ENCODE measurements around the gene DBF4. TPM values are rescaled to one million over a fixed set of nuclear protein-coding genes. Genes with fewer than 3 reads are reported as not detected.
"Not testable (repeated sequence)": the region's sequence is repeated elsewhere in the genome, so short reads cannot be mapped to it uniquely, and the experiment has no call there.

DBF4 gene
- 8.6 and 25.5 TPM in 2 replicates for total RNA-seq

DNA sequence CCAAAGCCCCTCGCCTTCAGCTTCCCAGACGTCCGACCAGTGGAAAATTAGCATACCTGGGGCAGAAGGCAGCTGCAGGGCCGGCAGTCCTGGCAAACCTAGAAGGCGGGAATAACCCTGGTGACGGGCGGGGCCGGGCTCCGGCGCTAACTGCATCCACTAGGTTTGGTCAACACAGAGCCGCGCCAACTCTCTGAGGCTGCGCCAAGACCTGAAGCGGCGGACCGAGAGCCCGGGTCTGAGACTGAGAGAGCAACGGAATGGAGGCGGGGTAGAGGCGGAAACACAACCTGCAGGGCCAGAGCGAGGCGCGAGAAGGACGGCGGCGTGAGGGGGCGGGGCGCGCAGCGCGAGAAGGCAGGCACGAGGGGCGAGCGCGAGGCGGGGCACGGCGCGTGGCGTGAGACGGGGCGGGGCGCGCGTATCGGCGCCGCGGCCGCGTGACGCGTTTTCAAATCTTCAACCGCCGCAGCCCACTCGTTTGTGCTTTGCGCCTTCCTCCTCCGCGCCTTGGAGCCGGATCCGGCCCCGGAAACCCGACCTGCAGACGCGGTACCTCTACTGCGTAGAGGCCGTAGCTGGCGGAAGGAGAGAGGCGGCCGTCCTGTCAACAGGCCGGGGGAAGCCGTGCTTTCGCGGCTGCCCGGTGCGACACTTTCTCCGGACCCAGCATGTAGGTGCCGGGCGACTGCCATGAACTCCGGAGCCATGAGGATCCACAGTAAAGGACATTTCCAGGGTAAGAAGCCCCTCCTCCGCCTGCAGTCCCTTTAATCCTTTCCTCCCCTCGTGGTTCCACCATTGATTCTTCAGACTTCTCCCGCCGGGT, at the start of gene DBF4, which contains the start of gene SLC25A40:
DBF4 (plus strand) TSS at position 454 of the 829 bp plus-strand sequence; CDS start at position 694, 240 bp downstream.
SLC25A40 (minus strand) TSS at position 321 of the 829 bp plus-strand sequence. CDS start 17,633 bp downstream, outside the sequence.
- peak; percentile 88 for DNase-seq (ENCODE audit: low read depth)

DNA sequence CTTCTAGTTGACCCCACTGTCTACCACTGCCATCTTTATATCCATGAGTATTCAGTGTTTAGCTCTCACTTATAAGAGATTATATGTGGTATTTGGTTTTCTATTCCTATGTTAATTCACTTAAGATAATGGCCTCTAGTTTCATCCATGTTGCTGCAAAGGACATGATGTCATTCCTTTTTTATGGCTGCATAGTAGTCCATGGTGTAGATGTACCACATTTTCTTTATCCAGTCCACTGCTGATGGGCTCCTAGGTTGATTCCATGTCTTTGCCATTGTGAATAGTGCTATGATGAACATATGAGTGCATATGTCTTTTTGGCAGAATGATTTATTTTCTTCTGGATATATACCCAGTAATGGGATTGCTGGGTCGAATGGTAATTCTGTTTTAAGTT, 47.9 kb upstream of the DBF4 start:
- not testable (repeated sequence) for DNase-seq (ENCODE audit: low read depth)

DNA sequence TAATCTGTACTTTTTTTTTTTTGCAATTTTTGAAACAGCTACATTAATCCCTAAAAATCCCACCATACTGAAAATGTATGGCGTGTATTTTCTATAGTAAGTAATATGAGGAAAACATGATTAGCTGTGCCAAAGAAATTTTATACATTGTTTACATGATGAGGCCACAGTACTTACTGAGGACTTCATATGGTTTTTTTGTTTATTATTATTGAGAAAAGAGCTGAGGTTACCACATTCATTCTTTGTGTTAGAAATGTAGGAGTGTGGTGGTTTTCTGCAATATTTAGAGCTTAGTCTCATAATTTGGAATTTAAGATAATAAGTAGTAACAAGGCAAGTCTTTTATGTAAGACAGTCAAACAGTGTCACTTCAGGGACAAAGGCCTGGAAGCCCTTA, 45.2 kb upstream of the DBF4 start:
- DNase-seq (ENCODE audit: low read depth) = no peak

- no peak for DNase-seq (ENCODE audit: low read depth)
These were observed 43.2 kb upstream of the DBF4 start for GRCh38 chr7:87833130-87833529.

DNA sequence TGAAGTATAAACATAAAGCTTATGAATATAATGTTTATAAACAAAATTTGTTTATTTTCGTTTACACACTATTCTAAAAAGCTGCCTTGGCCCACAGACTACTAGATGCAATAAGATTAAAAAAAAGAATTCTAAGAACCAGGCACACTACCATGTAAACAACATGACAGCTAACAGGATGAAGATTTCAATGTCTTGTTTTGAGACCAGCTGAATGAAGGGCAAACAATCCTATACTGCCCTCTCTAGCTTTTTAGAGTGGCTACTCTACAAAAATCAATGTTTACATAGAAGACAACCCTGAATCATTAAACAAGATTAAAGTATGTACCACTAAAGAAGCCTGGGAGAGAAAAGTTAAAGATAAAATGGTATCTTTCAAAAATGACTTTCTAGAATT, 38.7 kb upstream of the DBF4 start:
- DNase-seq (ENCODE audit: low read depth) = no peak

- DNase-seq (ENCODE audit: low read depth) = no peak
These were observed 25.3 kb upstream of the DBF4 start for GRCh38 chr7:87850836-87851593.

DNA sequence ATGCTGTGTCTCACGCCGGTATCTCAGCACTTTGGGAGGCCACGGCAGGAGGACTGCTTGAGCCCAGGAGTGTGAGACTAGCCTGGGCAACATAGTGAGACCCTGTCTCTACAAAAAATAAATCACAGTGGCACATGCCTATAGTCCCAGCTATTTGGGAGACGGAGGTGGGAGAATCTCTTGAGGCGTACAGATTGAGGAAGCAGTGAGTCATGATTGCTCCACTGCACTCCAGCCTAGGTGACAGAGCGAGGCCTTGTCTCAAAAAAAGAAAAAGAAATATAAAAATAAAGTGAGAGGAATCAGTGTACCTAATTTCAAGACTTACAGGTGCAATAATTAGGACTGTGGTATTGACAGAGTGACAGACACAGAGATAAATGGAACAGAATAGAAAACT, 24.0 kb upstream of the DBF4 start:
- DNase-seq (ENCODE audit: low read depth) = no peak

- DNase-seq (ENCODE audit: low read depth) = peak; percentile 50
These were observed 22.9 kb upstream of the DBF4 start for GRCh38 chr7:87853237-87853864.

- no peak for DNase-seq (ENCODE audit: low read depth)
These were observed 17.7 kb upstream of the DBF4 start for GRCh38 chr7:87858417-87859100.

DNA sequence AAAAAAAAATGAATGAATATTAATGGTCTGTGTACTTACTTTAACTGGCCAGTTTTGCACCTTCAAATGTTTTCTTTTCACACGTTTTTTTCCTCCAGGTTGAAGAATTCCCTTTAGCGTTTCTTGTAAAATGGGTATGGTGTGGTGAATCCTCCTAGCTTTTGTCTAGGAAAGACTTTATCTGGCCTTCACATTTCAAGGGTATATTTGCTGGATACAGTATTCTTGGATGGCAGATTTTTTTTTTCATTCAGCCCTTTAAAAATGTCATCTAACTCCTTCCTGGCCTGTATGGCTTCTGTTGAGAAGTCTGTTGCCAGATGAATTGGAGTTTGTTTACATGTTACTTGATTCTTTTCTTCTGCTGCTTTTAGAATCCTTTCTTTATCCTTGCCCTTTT, 10.2 kb upstream of the DBF4 start:
- DNase-seq (ENCODE audit: low read depth) = no peak

- DNase-seq (ENCODE audit: low read depth) = not testable (repeated sequence)
These were observed 9.8 kb upstream of the DBF4 start for GRCh38 chr7:87866533-87866932.

- DNase-seq (ENCODE audit: low read depth) = no peak
These were observed 5.8 kb upstream of the DBF4 start for GRCh38 chr7:87870471-87870870.

GRCh38 chr7:87872346-87872745, 3.9 kb upstream of the DBF4 start:
- no peak for DNase-seq (ENCODE audit: low read depth)

DNA sequence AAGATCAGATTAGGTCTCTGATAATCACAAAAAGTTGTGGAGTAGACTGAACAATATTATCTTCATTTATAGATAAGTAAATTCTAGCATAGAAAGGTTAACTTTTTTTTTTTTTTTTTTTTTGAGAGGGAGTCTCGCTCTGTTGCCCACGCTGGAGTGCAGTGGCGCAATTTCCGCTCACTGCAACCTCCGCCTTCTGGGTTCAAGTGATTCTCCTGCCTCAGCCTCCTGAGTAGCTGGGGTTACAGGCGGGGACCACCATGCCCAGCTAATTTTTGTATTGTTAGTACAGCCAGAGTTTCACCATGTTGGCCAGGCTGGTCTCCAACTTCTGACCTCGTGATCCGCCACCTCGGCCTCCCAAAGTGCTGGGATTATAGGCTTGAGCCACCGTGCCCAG, 3.0 kb upstream of the DBF4 start:
- not testable (repeated sequence) for DNase-seq (ENCODE audit: low read depth)

DNA sequence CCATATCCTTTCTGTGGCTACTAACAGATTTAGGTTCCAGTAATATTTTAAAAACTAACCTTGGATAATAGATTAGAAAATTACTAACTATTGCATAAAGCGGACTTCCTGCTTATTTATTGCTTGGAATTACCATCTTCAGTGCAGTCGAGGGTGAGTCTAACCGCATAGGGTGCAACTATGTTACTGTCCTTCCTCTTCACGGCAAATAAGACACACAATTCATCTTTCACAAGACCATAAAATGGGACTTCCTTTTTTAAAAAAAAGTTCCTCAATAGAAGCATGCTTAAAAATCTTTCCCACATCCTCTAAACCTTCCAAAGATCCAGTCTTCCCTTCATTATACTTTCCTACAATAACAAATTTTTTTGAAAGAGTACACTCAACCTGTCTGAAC, 2.2 kb upstream of the DBF4 start:
- DNase-seq (ENCODE audit: low read depth) = no peak

- DNase-seq (ENCODE audit: low read depth) = no peak
These were observed 898 bp upstream of the DBF4 start for GRCh38 chr7:87875151-87876039.

DNA sequence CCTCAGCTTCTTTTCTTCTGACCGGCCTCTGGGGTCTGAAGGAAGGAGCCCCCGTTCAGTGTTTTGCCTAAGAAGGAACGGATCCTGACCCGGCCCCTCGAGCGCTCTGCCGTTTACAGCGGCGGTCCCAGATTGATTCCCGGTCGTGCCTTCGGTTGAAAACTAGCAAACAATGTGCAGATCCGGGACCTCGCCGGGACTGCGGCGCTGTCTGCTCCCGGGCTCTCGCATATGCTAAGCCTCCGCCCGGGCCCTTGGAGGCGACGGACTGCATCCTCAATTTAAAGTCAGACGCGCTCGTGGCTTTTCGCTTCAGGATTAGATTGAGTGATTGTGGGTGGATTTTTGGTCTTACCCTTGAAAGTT, 559 bp downstream of the DBF4 start:
- DNase-seq (ENCODE audit: low read depth) = peak; percentile 29

- peak; percentile 27 for DNase-seq (ENCODE audit: low read depth)
These were observed 1.2 kb downstream of the DBF4 start for GRCh38 chr7:87877366-87878040.

DNA sequence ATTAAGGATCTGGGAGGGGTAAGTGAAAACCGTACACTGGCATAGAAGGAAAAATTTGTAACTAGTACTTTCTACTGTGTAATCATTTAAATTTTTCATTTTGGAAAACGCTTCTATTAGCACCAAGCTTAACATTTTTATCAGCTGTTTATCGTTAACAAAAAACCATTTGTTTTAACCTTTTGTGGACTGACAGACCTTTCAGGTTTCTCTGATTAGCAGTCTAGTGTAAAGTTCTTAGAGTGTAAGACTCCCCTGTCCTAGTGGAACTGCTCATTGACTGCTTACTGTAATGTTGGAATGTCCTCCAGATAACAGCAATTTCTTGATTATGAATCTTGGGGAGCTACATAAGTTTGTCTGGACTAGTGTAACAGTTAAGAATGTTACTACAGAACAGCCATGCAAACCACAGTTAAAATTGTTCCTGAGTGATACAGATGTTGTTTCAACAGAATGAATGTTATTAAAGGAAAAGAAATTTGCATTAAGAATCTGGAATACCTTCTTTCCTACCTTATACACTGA, 2.0 kb downstream of the DBF4 start:
- DNase-seq (ENCODE audit: low read depth) = no peak
